Astrocyte of the hippocampus (primary cell): ENCODE measurements around the gene CALD1.
A peak's percentile ranks its signal among the peaks of the same experiment; 100 is the strongest.

Source experiments
- DNase-seq: peaks from one replicate; pipeline ENCODE4 v3.0.0; 2011; ENCODE audit warnings: low read depth, low spot score

The CALD1 gene

DNA sequence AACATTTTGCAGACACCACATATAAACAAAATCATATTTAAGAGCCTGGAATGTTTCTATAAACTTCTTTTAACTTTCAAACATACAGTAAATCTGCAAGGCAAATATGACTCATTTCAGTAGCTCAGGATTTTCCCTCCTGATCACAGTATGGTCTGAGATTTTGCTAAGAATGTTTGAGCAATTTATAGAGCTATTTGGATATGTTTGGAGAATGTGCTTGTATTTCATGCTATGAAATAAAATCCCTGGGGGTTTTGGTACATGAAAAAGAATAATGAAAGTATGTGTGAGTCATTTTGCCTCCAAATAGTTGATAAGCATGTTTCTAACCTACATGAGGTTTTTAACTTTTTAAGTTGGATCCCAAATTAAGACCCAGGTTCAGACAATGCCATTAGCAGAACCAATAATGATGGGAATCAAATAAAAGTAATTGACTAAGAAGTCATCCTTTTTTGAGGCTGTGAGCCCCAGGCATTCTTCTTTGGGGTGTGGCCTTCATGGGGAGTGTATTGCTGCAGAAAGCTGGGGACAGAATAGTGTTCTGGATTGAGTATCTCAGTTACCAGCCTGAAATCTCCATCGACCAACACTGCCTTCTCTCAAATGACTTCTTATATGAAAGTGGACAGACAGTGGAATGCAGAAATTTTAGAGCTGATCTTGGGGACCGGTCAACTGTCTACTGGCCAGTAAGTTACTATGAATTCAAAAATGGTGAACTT lies 140.8 kb downstream of the CALD1 start:
- DNase-seq: no peak

DNA sequence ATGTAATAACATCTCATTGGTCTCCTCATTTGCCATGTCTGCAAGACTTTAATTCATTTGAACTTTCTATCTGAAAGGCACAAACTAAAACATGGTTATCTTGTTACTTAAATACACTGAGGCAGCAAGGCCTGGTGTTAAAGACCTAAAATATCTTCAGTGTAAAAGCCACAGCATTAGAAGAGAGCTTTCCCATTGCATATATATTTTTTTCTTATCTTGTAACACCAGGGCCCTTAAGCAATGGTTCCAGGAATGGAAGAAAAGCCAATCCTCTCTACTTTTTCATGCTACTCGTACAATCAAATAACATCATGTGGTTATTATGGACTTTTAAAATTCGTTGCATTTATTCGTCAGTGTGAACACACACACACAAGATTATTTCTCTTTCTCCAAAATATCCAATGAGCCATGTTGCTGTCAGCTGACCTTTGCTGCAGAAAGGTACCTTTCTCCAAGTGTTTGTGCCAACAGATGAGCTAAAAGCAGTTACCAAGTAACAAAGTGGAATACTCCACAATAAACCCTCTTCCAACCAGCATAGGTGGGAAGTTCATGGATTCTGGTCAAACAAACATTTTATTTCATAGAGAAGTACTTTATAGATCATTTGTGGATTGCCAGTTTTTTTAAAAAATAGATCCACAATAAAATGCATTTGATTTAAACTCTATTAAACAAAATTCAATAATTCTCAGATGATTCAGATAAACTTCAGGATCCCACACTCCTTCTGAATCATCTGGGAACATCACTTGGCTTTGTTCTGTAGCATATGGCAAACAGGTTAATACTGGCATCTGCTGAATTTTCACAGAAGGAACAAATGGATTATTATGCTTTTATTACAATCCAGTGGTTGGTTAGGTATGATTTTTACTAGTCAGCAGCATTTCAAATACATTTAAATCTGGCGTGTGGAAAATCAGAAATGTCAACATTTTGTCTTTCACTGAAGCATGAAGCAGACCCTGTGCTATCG lies 143.6 kb downstream of the CALD1 start:
- DNase-seq: no peak

DNA sequence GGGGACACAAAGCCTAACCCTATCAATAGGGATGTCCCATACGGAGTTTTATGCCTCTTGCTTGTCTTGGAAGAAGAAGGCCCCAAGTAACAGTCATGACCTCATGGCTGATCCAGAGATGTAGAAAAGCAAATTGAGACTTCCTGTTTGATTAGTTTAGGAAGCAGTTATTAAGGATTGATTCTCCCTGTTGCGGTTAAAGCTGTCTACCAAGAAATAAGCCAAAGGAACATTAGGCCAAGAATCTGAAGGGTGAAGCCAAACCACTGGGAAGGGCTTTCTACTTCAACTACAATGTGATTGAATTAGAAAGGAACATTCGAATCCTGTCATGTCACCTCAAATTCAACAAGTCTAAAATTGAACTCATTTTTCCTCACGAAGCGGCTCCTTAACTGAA lies 146.3 kb downstream of the CALD1 start:
- no peak for DNase-seq

DNA sequence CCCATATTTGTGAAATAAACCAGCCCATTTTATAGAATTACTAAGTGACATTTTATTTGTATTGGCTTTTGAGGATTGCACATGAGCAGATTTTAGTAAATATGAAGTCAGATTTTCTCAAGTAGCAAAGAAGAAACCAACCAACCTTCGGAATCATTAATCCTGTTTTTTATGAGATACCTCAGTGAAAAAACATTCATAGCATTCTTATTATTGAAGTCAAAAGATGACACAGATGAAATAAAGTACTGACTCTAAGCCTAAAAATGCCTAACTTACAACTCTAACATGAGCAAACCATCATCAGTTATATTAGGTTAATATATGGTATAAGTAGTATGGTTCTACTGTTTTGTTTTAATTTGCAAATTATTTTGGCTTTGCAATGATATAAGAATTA lies 147.0 kb downstream of the CALD1 start:
- DNase-seq: no peak

DNA sequence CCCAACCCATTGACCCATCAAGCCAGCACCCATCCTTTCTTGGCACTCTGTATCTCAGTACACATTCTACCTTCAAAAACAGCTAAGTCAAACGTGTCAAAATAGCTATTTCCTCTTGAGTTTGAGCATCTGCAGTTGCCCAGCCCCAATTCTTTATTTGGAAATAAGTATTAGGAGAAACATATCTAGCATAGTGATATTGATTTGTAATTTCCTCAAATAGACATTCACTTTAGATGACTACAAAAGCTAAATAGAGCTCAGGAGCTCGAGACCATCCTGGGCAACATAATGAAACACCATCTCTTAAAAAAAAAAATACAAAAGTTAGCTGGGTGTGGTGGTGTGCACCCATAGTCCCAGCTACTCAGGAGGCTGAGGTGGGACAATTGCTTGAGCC lies 147.6 kb downstream of the CALD1 start:
- DNase-seq: no peak

DNA sequence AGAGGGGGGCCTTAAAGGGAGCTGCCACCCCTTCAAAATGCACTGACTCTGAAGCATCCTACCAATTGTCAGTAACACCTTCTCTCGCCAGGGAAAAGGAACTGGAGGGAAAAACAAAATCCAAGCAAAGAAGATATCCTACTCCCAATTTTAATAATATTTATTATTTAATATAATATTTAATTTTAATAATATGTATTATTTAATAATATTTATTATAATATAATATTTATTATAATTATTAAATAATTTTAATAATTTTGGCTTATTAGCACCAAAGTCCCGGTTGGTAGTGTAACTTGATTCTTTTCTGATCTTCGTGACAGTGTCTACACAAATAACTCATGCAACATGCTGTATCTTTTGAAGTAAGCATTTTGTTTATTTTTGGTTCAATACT lies 148.3 kb downstream of the CALD1 start:
- DNase-seq: no peak

DNA sequence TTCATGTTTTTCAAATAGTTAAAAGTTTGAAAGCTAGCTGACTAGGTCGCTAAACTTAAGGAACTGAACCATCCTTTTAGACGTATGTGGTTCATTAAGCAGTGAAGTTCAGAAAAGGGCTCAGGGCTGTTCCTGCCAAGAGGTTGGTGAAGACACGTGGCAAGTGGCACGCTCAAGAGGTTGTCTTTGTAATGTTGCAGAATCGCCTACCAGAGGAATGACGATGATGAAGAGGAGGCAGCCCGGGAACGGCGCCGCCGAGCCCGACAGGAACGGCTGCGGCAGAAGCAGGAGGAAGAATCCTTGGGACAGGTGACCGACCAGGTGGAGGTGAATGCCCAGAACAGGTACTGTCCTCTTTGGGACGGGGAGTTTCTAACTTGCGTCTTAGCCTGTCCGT lies 149.1 kb downstream of the CALD1 start:
- DNase-seq: no peak

DNA sequence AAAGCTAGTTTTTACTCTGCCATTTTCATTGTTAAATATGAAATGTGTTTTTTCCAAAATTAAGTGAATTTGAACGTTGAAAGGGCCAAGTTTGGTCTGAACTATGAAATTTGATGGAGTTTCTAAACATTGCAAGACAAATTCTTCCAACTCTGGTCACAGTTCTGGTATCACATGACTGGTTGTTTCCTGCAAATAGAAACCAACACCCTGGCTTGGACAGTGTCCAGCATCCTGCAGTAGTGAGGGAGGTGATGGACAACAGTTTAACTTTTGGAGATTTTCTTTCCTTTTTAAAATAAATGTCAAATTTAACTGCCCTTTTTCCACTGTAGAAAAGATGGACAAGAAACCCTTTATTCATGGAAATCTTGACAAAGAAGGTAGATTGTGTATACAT lies 152.1 kb downstream of the CALD1 start:
- peak; percentile 48 for DNase-seq

DNA sequence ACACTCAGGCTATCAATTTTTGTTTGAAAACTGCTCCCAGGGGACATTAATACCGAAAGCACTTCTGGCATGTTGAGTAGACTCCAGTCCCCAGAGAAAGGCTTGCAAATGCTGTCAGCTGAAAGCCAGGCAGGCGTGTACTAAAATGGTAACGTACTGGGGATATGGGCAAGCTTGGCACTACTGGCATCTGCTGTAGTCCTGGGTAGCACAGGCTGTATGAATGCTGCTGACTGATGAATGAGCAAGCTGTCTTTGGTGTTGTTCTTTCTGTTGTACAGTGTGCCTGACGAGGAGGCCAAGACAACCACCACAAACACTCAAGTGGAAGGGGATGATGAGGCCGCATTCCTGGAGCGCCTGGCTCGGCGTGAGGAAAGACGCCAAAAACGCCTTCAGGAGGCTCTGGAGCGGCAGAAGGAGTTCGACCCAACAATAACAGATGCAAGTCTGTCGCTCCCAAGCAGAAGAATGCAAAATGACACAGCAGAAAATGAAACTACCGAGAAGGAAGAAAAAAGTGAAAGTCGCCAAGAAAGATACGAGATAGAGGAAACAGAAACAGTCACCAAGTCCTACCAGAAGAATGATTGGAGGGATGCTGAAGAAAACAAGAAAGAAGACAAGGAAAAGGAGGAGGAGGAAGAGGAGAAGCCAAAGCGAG lies 153.4 kb downstream of the CALD1 start:
- DNase-seq: peak; percentile 97

DNA sequence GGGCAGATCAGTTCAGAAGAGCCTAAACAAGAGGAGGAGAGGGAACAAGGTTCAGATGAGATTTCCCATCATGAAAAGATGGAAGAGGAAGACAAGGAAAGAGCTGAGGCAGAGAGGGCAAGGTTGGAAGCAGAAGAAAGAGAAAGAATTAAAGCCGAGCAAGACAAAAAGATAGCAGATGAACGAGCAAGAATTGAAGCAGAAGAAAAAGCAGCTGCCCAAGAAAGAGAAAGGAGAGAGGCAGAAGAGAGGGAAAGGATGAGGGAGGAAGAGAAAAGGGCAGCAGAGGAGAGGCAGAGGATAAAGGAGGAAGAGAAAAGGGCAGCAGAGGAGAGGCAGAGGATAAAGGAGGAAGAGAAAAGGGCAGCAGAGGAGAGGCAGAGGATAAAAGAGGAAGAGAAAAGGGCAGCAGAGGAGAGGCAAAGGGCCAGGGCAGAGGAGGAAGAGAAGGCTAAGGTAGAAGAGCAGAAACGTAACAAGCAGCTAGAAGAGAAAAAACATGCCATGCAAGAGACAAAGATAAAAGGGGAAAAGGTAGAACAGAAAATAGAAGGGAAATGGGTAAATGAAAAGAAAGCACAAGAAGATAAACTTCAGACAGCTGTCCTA lies 154.1 kb downstream of the CALD1 start:
- no peak for DNase-seq

DNA sequence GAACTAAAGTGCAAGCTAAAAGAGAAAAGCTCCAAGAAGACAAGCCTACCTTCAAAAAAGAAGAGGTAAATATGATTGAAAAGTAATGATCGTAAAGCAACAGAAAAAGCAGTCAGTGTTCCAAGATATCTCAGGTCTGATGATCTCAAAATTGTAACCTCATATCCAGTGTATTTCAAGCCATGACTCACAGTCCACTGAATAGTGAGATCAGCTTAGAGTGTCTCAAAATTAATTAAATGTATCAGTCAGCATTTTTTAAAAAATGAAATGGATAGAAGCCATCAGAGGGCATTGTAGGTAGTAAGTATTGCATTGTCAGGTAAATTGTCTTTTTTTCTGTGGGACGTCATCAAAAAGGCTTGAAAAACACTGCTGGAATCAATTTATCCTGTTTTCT lies 156.3 kb downstream of the CALD1 start:
- no peak for DNase-seq

DNA sequence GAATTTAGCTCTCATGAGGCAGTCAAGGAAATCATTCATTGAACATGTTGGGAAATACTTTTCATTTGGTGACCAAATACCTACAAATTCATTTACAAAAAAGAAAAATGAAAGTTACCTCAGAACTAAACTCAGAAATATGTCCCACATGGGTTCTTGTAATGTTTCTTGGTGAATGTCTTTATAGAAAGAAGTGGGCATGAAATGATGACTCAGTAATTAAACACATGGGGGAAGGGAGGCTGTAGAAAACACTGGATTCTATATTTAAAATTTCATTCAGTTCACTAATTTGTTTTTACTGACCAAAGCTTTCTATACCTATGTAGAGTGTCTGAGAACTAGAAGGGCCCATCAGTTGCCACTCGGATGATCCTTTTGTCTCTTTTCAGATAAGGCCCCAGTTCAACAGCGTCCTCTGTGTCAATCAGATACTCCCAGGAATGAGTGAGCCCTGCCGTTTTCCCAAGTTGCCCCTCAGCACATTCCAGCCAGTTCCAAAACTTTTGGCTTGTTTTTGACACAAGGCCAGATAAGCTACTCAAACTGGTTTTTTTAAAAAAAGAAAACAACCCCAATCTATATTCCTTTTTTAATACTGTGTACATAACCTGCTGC lies 157.6 kb downstream of the CALD1 start:
- peak; percentile 39 for DNase-seq

DNA sequence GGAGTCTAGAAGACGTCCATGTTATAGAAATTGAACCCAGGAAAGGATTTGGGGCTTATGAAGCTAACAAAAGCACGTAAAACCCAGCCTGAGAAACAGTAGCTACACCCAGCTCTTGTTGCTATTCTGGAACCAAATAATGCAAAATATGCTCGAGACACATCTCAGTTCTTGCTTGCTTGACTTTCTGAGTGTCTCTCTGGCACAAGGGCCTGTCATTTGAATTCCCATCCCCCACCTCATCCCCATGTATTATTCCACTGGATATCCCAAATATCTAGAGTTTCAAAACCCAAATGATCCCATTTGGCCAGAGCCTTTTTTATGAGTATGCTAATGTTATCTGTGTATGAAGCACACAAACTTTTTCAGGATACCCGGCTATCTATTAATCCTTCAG lies 158.7 kb downstream of the CALD1 start:
- no peak for DNase-seq

DNA sequence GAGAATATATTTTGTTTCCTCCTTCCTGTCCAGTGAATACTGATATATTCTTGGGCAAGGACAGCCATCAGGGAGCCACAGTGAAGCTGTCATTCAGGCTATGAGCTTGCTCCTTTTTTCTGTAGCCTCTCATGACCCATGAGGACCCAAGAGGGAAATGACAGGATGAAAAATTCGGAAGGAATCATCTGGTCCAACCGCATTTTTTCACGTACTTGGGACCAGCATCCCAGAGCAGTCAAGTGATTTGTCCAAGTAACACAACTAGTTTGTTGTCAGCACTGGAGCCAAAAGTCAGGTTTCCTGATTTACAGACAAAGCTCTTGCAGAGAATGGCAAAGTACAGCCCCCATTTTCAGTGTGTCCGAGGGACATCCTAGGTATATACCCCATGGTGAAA lies 159.7 kb downstream of the CALD1 start:
- DNase-seq: no peak

DNA sequence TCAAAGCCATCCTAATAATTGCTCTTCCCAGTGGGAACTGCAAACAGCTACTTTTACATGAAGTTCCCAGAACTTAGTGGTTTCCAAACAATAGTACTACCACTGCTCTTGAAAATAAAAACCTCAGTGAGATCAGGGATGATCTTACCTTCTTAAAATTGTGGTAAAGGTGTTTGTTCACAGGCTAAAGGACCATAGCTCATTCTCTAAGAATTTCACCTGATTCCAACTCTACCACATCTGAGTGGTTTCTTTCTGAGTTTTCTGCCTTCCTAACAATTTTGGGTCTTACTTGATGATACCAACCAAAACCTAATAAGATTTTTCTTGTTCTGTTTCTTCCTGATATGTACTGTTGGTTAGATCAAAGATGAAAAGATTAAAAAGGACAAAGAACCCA lies 161.3 kb downstream of the CALD1 start:
- DNase-seq: no peak

DNA sequence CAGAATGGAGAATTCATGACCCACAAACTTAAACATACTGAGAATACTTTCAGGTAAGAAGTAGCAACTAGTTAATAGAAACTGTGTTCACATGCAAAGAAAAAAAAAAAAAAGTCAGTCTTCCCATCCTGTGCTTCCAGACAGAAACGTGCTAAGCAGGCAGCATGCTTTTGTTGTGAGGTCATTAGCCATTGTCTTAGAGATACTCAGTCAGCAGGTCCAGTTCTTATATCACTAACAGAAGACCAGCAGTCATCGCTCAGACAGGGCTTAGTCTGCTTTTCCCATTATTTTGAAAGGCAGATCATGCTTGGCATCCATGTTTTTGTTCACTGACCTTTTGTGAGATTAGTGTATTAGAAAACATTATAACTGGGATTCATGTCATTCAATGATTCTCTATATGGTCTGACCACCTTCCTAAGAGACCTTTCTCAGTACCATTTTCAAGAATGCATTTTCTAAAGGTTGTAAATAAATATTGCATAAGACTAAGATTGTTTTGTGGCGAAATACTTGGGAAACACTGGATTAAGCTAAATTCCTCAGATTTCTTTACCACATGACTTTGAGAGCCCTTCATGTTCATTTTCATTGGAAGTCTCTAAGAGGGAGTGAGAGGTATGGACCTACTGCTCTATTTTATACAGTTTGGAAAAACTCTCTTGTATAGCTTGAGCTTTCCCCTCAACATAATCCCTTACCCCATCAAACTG lies 161.9 kb downstream of the CALD1 start:
- peak; percentile 64 for DNase-seq

DNA sequence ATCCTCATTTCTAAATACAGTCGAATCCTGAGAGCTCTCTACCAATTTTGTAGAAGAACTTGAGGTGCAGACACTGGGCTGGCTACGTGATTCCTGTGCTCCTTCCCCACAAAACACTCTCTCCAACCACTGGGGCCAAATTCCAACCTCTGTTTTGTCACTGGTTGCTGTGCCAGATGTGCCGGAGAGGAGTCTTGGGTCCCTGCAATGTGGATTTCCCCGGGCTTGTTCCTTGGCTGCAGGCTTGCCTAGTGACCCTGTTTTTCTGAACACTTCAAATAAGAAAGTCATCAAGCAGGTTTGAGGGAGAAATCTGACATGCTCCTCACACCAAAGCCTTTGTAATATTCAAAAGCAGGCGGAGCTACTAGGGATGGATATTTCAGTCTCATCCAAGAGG lies 162.5 kb downstream of the CALD1 start:
- DNase-seq: no peak

DNA sequence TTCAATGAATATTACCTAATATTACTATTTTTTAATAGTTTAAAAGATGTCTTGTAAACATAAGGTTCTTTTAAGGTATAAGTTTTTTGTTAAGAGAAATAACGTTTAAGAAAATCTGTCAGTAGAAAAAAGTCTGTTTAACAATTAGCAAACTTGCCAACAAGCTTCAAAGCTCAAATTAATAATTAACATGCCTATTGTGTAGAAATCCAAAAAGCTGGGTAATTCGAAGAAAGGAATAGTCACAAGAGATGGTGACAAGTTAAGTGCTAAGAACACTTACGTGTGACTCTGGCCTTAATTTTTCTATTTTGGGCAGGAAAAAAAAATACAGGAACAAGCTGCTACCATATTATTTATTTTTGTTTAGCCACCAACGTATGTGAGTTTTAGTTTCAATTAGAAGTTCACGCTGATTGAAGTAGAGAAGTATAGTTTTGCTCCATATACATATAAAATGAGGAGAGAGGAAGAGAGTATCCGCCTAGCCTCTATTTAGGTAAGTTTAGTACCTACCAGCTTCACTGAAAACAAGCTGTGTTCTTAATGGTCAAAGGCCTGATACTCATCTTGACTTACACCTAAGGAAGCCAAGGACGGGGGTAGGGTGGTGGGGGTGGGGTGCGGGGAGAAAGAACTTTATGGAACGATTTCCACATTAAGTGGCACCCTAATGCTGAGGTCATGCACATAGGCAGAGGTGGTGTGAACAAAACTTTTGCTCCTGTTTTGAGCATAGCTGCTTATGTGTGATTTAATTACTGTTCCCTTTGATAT lies 163.4 kb downstream of the CALD1 start:
- no peak for DNase-seq

DNA sequence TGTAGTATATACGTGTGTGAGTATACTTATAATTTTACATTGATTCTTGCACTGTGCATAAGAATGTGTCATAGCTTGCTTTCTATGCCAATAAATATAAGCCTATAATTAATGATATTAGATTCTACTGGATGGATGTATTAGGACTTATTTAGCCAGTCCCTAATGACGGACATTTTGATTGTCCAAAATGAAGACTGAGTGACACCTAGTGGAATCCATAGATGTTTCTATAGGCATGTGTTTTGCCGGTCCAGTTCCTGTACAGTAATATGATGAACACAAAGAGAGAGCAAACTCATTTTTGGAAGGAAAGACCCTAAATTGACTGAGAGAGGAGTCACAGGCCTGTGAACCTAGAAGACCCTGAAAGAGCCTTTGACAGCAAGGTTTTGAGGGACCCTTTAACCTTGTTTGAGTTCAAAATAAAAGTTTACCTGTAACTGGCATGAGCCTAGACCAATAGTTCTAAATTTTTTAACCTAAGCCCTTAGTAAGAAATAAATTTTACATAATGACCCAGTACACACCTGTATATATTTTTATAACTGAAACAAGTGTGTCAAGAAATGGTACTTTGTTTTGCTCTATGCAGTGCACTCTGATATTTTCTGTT lies 164.5 kb downstream of the CALD1 start:
- DNase-seq: no peak

DNA sequence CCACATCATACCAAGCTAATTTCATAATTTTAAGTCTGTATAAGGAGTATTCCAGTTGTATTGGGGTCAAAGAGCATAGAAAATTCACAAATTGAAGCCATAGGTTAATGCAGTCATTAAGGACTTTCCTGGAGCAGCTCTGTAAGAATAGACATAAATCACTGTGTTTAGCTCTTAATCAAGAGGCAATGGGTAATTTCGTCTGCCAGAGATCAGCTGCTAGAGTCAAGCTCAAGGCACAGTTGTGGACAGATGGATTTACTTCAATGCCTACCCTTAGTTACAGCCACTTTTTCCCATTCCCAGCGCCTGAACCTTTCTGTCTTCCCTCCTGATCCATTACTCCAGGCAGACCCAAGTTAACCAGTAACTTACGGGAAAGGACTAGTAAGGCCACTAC lies 166.3 kb downstream of the CALD1 start:
- no peak for DNase-seq
